Body of pancreas (tissue), 4 donors: ENCODE results near the gene CDT1. TPM values are rescaled to one million over a fixed set of nuclear protein-coding genes. Genes with fewer than 3 reads are reported as not detected.
"Not testable (repeated sequence)": the region's sequence is repeated elsewhere in the genome, so short reads cannot be mapped to it uniquely, and the experiment has no call there.

Source experiments
- ATAC-seq: fragments of 150-250 bp; one replicate; pipeline ENCODE4 v1.9.1; 2016
- DNase-seq, 4 donors: peaks; one replicate each; pipeline ENCODE4 v3.0.0-alpha.2; 2019
- H3K27ac ChIP-seq, 4 donors: fragments of 200-600 bp; sonication (generic); 1 replicate in 3 of 4; 2 replicates in 1 of 4; pipeline versions ENCODE4 v1.5.1 to v1.6.1; 2016 to 2019; ENCODE audit warnings: mild to moderate bottlenecking in 1 of 4, mixed read lengths in 1 of 4, moderate library complexity in 1 of 4
- H3K27me3 ChIP-seq, 2 donors: fragments of 200-600 bp; sonication (generic); one replicate each; pipeline ENCODE4 v1.6.0; 2016; ENCODE audit warnings: mild to moderate bottlenecking in 1 of 2
- H3K36me3 ChIP-seq, 2 donors: fragments of 200-600 bp; sonication (generic); replicated peaks in 1 of 2; 2 replicates each; pipeline ENCODE4 v1.5.1; 2016; ENCODE audit warnings: low read depth in 2 of 2; ENCODE audit not compliant: insufficient read depth in 1 of 2
- H3K4me1 ChIP-seq: fragments of 200-600 bp; sonication (generic); one replicate; pipeline ENCODE4 v1.6.0; 2016
- H3K4me3 ChIP-seq, 2 donors: fragments of 200-600 bp; sonication (generic); 1 replicate in 1 of 2; 2 replicates in 1 of 2; pipeline ENCODE4 v1.5.1; 2016 to 2019
- H3K9me3 ChIP-seq, 3 donors: fragments of 200-600 bp; sonication (generic); 1 replicate in 2 of 3; 2 replicates in 1 of 3; pipeline ENCODE4 v1.5.1; 2016
- CTCF ChIP-seq, 7 experiments: fragments of 450-650 bp in 4 of 7; fragments of 200-600 bp in 3 of 7; sonication (generic) in 3 of 7; IDR thresholded peaks; one replicate each; pipeline ENCODE4 v1.5.1; 2016 to 2019; ENCODE audit warnings: antibody characterized with exemption in 7 of 7
- POLR2A ChIP-seq, 3 donors: fragments of 450-650 bp; IDR thresholded peaks; one replicate each; pipeline ENCODE4 v1.6.1; 2016; ENCODE audit warnings: antibody characterized with exemption in 3 of 3, mild to moderate bottlenecking in 2 of 3
- WGBS, 2 donors: methylation state at CpG; one replicate each; pipeline ENCODE4 v1.1.5; 2017; 5-methylcytosine and 5-hydroxymethylcytosine counted together
- intact Hi-C: fragments of 100-400 bp; cut with DNase I; formaldehyde crosslinking; loops from one replicate; pipeline ENCODE4 v1.15.1; 2023
- total RNA-seq, 2 donors: library from RNA; depleted of rRNA; stranded (reverse); fragments of >200 nt; gene quantifications; one replicate each; pipeline ENCODE4 v1.1.0, GENCODE V29; 2016

The CDT1 gene
- total RNA-seq, 2 donors from 2014 or later: 7.6 TPM; not detected in 1

DNA sequence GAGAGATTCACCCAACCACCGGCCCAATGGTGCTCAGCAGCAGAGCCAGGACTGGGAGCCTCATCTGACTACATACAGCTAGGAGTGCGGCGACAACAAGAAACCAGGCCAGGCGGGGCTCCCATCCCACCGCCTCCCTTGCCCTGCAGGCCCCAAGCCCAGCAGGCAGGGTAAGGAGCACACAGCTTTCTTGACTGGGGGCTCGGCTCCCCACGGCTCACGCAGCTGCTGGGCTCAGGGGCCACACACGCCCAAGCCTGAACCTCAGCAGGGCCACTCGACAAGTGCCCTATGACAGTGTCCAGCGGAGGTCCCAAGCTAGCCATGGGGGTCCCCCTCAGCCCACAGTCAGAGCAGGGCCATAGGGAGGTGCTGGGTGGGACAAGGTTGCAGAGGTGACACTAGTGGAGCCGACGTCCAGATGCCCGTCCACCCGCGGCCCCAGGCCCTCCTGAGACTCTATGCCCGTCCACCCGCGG is 32.3 kb upstream of the CDT1 start:
- ATAC-seq (no peak), DNase-seq (no peak)
- Histone ChIP-seq H3K27me3 (no peaks in the 10 kb centered on the region), H3K9me3 (no peaks in the 10 kb centered on the region), H3K27ac (peak overlapping the region; percentile 48 to 85 (median 84)), H3K4me3 (no peak overlapping the region), H3K36me3 (no peaks in the 10 kb centered on the region), H3K4me1 (peaks cover 78% of the 10 kb centered on the region)
- TF ChIP-seq POLR2A (IDR thresholded peaks at IDR 0.05) (no peak), CTCF (IDR thresholded peaks at IDR 0.05) (no peak)
- WGBS, 2 donors: 60 to 75% methylated on average over 4 to 18 of the region's 19 CpGs
- intact Hi-C loops: no loop called here

- intact Hi-C loops, H3K27me3 ChIP-seq, ATAC-seq, H3K9me3 ChIP-seq, H3K36me3 ChIP-seq, H3K4me3 ChIP-seq, DNase-seq: not testable (repeated sequence)
- peak overlapping the region; percentile 32 to 85 (median 84) for H3K27ac ChIP-seq
- peaks cover 73% of the 10 kb centered on the region for H3K4me1 ChIP-seq
- WGBS, 2 donors: 95% methylated on average over 4 of the region's 23 CpGs; no CpG with 5 or more reads in 1 of the 2 donors
Measured at GRCh38 chr16:88771781-88772180, 31.8 kb upstream of the CDT1 start.

GRCh38 chr16:88772871-88773811 is 30.4 kb upstream of the CDT1 start:
- DNase-seq: peak; percentile 48 to 81 (median 74)
- H3K4me1 ChIP-seq: peaks cover 60% of the 10 kb centered on the region
- TF ChIP-seq POLR2A (IDR thresholded peaks at IDR 0.05): peak in 1 of 3 donors; percentile 31
- TF ChIP-seq CTCF (IDR thresholded peaks at IDR 0.05): no peak
- H3K27me3 ChIP-seq: no peaks in the 10 kb centered on the region
- 8 to 44% methylated on average over 5 to 29 of the region's 29 CpGs for WGBS, 2 donors
- intact Hi-C loops: no loop called here
- peak overlapping the region in 3 of 4 donors; percentile 68 to 83 (median 74) for H3K27ac ChIP-seq
- ATAC-seq: peak; percentile 55
- no peak overlapping the region for H3K4me3 ChIP-seq
- H3K9me3 ChIP-seq: no peaks in the 10 kb centered on the region
- H3K36me3 ChIP-seq: no peaks in the 10 kb centered on the region

GRCh38 chr16:88773812-88774291 is 29.7 kb upstream of the CDT1 start:
- no peak for TF ChIP-seq CTCF (IDR thresholded peaks at IDR 0.05)
- no peak for TF ChIP-seq POLR2A (IDR thresholded peaks at IDR 0.05)
- no peaks in the 10 kb centered on the region for H3K27me3 ChIP-seq
- no peak overlapping the region for H3K4me3 ChIP-seq
- intact Hi-C loops: no loop called here
- H3K9me3 ChIP-seq: no peaks in the 10 kb centered on the region
- no peaks in the 10 kb centered on the region for H3K36me3 ChIP-seq
- peak in 3 of 4 donors; percentile 36 to 46 (median 41) for DNase-seq
- WGBS, 2 donors: 54 to 60% methylated on average over 10 to 12 of the region's 12 CpGs
- H3K27ac ChIP-seq: peak overlapping the region in 2 of 4 donors; percentile 68 to 83
- no peak for ATAC-seq
- peaks cover 53% of the 10 kb centered on the region for H3K4me1 ChIP-seq
